ENCODE data around the gene BMP8A. TPM values are rescaled to one million over a fixed set of nuclear protein-coding genes. Genes with fewer than 3 reads are reported as not detected.
"Not testable (repeated sequence)": the region's sequence is repeated elsewhere in the genome, so short reads cannot be mapped to it uniquely, and the experiment has no call there.

The BMP8A gene
- polyA plus RNA-seq, 1 donor from 2014 or later, result not detected

- Histone ChIP-seq H4K20me1 (ENCODE audit: insufficient read depth) (no peaks in the 10 kb centered on the region), H3K27me3 (ENCODE audit: insufficient read depth, low read depth, low read length) (no peaks in the 10 kb centered on the region), H3K4me3 (ENCODE audit: low read length) (no peak overlapping the region), H3F3A (ENCODE audit: insufficient read depth, low read length, poor library complexity, severe bottlenecking) (no peaks in the 10 kb centered on the region), H3K4me2 (ENCODE audit: low read length) (no peak overlapping the region), H2AFZ (ENCODE audit: low read depth, low read length) (no peak overlapping the region), H3K27ac (ENCODE audit: low read length) (no peak overlapping the region), H3K36me3 (ENCODE audit: insufficient read depth, low read length) (peaks cover 53% of the 10 kb centered on the region), H3K9ac (ENCODE audit: low read length) (no peak overlapping the region), H3K9me3 (ENCODE audit: low read length) (no peaks in the 10 kb centered on the region), H3K9me2 (ENCODE audit: insufficient read depth, low read length) (no peaks in the 10 kb centered on the region), H3K79me2 (replicated peaks; ENCODE audit: insufficient read depth, low read length) (no peaks in the 10 kb centered on the region)
- no peak for TF ChIP-seq RAD21 (conservative IDR thresholded peaks at IDR 0.05)
- TF ChIP-seq POLR2AphosphoS5 (IDR thresholded peaks at IDR 0.05), result no peak
- no peak for TF ChIP-seq EP300 (conservative IDR thresholded peaks at IDR 0.05; ENCODE audit: poor library complexity, severe bottlenecking)
- no peak for TF ChIP-seq MXI1 (conservative IDR thresholded peaks at IDR 0.05; ENCODE audit: poor library complexity, severe bottlenecking)
- no peak for TF ChIP-seq TAF1 (IDR thresholded peaks at IDR 0.05; ENCODE audit: low read depth)
- no peak for TF ChIP-seq EZH2 (IDR thresholded peaks at IDR 0.05; ENCODE audit: borderline replicate concordance, insufficient read depth, low read length, poor library complexity, severe bottlenecking)
- no peak for TF ChIP-seq SMC3 (conservative IDR thresholded peaks at IDR 0.05; ENCODE audit: poor library complexity)
- no peak for TF ChIP-seq REST (IDR thresholded peaks at IDR 0.05; ENCODE audit: borderline replicate concordance)
- TF ChIP-seq, protein P1, sequence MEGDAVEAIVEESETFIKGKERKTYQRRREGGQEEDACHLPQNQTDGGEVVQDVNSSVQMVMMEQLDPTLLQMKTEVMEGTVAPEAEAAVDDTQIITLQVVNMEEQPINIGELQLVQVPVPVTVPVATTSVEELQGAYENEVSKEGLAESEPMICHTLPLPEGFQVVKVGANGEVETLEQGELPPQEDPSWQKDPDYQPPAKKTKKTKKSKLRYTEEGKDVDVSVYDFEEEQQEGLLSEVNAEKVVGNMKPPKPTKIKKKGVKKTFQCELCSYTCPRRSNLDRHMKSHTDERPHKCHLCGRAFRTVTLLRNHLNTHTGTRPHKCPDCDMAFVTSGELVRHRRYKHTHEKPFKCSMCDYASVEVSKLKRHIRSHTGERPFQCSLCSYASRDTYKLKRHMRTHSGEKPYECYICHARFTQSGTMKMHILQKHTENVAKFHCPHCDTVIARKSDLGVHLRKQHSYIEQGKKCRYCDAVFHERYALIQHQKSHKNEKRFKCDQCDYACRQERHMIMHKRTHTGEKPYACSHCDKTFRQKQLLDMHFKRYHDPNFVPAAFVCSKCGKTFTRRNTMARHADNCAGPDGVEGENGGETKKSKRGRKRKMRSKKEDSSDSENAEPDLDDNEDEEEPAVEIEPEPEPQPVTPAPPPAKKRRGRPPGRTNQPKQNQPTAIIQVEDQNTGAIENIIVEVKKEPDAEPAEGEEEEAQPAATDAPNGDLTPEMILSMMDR (IDR thresholded peaks at IDR 0.05; ENCODE audit: poor library complexity, severe bottlenecking), result no peak
Measured at GRCh38 chr1:39445573-39445972, 45.9 kb upstream of the BMP8A start.

GRCh38 chr1:39446986-39447567 is 44.4 kb upstream of the BMP8A start:
- Histone ChIP-seq H3K4me2 (ENCODE audit: low read length) (no peak overlapping the region), H3K36me3 (ENCODE audit: insufficient read depth, low read length) (peaks cover 43% of the 10 kb centered on the region), H3K9me3 (ENCODE audit: low read length) (no peaks in the 10 kb centered on the region), H3K27me3 (ENCODE audit: insufficient read depth, low read depth, low read length) (no peaks in the 10 kb centered on the region), H3K27ac (ENCODE audit: low read length) (no peak overlapping the region), H3K79me2 (replicated peaks; ENCODE audit: insufficient read depth, low read length) (no peaks in the 10 kb centered on the region), H3K9me2 (ENCODE audit: insufficient read depth, low read length) (no peaks in the 10 kb centered on the region), H4K20me1 (ENCODE audit: insufficient read depth) (no peaks in the 10 kb centered on the region), H3F3A (ENCODE audit: insufficient read depth, low read length, poor library complexity, severe bottlenecking) (no peaks in the 10 kb centered on the region), H3K9ac (ENCODE audit: low read length) (no peak overlapping the region), H3K4me3 (ENCODE audit: low read length) (no peak overlapping the region), H2AFZ (ENCODE audit: low read depth, low read length) (no peak overlapping the region)
- TF ChIP-seq EZH2 (IDR thresholded peaks at IDR 0.05; ENCODE audit: borderline replicate concordance, insufficient read depth, low read length, poor library complexity, severe bottlenecking), result no peak
- TF ChIP-seq, protein P1 (IDR thresholded peaks at IDR 0.05; ENCODE audit: poor library complexity, severe bottlenecking), result no peak
- no peak for TF ChIP-seq TAF1 (IDR thresholded peaks at IDR 0.05; ENCODE audit: low read depth)
- no peak for TF ChIP-seq POLR2AphosphoS5 (IDR thresholded peaks at IDR 0.05)
- TF ChIP-seq REST (IDR thresholded peaks at IDR 0.05; ENCODE audit: borderline replicate concordance), result no peak
- TF ChIP-seq RAD21 (conservative IDR thresholded peaks at IDR 0.05), result no peak
- no peak for TF ChIP-seq SMC3 (conservative IDR thresholded peaks at IDR 0.05; ENCODE audit: poor library complexity)
- no peak for TF ChIP-seq EP300 (conservative IDR thresholded peaks at IDR 0.05; ENCODE audit: poor library complexity, severe bottlenecking)
- TF ChIP-seq MXI1 (conservative IDR thresholded peaks at IDR 0.05; ENCODE audit: poor library complexity, severe bottlenecking), result no peak

DNA sequence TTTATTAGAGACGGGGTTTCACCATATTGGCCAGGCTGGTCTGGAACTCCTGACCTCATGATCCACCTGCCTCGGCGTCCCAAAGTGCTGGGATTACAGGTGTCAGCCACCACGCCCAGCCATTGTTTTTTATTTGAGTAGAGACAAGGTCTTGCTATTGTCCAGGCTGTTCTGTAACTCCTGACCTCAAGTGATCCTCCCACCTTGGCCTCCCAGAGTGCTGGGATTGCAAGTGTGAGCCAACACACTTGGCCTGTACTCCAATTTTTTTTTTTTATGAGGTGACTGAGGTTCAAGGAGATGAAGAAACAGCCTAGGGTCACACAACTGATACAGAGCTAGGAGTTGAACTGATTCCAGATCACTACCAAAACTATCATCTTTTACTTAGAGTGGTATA is 41.4 kb upstream of the BMP8A start:
- H3K4me2 ChIP-seq (ENCODE audit: low read length); H3K27me3 ChIP-seq (ENCODE audit: insufficient read depth, low read depth, low read length); H3K9me2 ChIP-seq (ENCODE audit: insufficient read depth, low read length); H3K4me3 ChIP-seq (ENCODE audit: low read length); H3K79me2 ChIP-seq (replicated peaks; ENCODE audit: insufficient read depth, low read length); H2AFZ ChIP-seq (ENCODE audit: low read depth, low read length); H4K20me1 ChIP-seq (ENCODE audit: insufficient read depth); H3K27ac ChIP-seq (ENCODE audit: low read length); H3F3A ChIP-seq (ENCODE audit: insufficient read depth, low read length, poor library complexity, severe bottlenecking); H3K9ac ChIP-seq (ENCODE audit: low read length); H3K9me3 ChIP-seq (ENCODE audit: low read length): not testable (repeated sequence)
- peaks cover 43% of the 10 kb centered on the region for H3K36me3 ChIP-seq (ENCODE audit: insufficient read depth, low read length)

All from neural cell (in vitro differentiated cells).